Naive thymus-derived CD4-positive, alpha-beta T cell (primary cell): Measurements from ENCODE around the gene PCDHGA6. TPM values are rescaled to one million over a fixed set of nuclear protein-coding genes. Genes with fewer than 3 reads are reported as not detected.
"Not testable (repeated sequence)": the region's sequence is repeated elsewhere in the genome, so short reads cannot be mapped to it uniquely, and the experiment has no call there.

Source experiments
- ATAC-seq: fragments of 150-1000 bp; cut with Tn5 transposase; 2 replicates; pipeline ENCODE4 v1.10.0; 2021; ENCODE audit warnings: mild to moderate bottlenecking, moderate library complexity
- CTCF ChIA-PET: fragments of 350-600 bp; sonication (Branson Sonifier 250); formaldehyde crosslinking; loops from one replicate; lab custom pipeline; 2021; ENCODE audit warnings: antibody characterized with exemption; lab: Charles Lee
- POLR2A ChIA-PET: fragments of 350-600 bp; sonication (Branson Sonifier 250); formaldehyde crosslinking; loops from one replicate; lab custom pipeline; 2021; ENCODE audit warnings: antibody characterized with exemption, inconsistent platforms; lab: Charles Lee
- DNase-seq, 9 donors: peaks; one replicate each; pipeline versions ENCODE4 v3.0.0 to v3.0.0-alpha.2; 2020 to 2022; ENCODE audit warnings: mixed read lengths in 1 of 9
- H3K27ac ChIP-seq: one replicate; pipeline ENCODE4 v1.7.0; 2013; ENCODE audit warnings: mild to moderate bottlenecking, low read depth, low read length, moderate library complexity
- H3K27me3 ChIP-seq, 2 donors: one replicate each; pipeline ENCODE4 v1.7.0; 2013; ENCODE audit warnings: low read length in 2 of 2, mild to moderate bottlenecking in 2 of 2, moderate library complexity in 2 of 2; ENCODE audit not compliant: control insufficient read depth in 2 of 2, insufficient read depth in 2 of 2
- H3K36me3 ChIP-seq, 3 experiments: 1 replicate in 2 of 3; 2 replicates in 1 of 3; pipeline ENCODE4 v1.7.0; 2013; ENCODE audit warnings: low read length in 3 of 3, mild to moderate bottlenecking in 3 of 3, moderate library complexity in 1 of 3; ENCODE audit not compliant: insufficient read depth in 3 of 3, control insufficient read depth in 2 of 3
- H3K4me1 ChIP-seq, 2 donors: one replicate each; pipeline ENCODE4 v1.7.0; 2013; ENCODE audit warnings: low read length in 2 of 2, mild to moderate bottlenecking in 2 of 2, moderate library complexity in 1 of 2; ENCODE audit not compliant: control insufficient read depth in 2 of 2, insufficient read depth in 2 of 2
- H3K4me3 ChIP-seq: 2 replicates; pipeline ENCODE4 v1.7.0; 2013; ENCODE audit warnings: mild to moderate bottlenecking, low read length
- H3K9me3 ChIP-seq, 3 experiments: 1 replicate in 2 of 3; 2 replicates in 1 of 3; pipeline ENCODE4 v1.7.0; 2013; ENCODE audit warnings: low read length in 3 of 3; ENCODE audit not compliant: control insufficient read depth in 2 of 3
- H3K27ac Mint-ChIP-seq, 9 donors: one replicate each; pipeline ENCODE4 v1.8.0; 2020 to 2022; ENCODE audit warnings: mixed read lengths in 9 of 9, mild to moderate bottlenecking in 8 of 9, moderate library complexity in 5 of 9, inconsistent platforms in 2 of 9
- H3K27me3 Mint-ChIP-seq, 5 donors: one replicate each; pipeline ENCODE4 v1.8.0; 2021 to 2022; ENCODE audit warnings: mixed read lengths in 5 of 5, mild to moderate bottlenecking in 1 of 5
- H3K36me3 Mint-ChIP-seq, 5 donors: one replicate each; pipeline ENCODE4 v1.8.0; 2020 to 2022; ENCODE audit warnings: mixed read lengths in 5 of 5, mild to moderate bottlenecking in 3 of 5, inconsistent platforms in 1 of 5
- H3K4me1 Mint-ChIP-seq, 7 donors: one replicate each; pipeline ENCODE4 v1.8.0; 2020 to 2022; ENCODE audit warnings: mixed read lengths in 7 of 7, mild to moderate bottlenecking in 3 of 7, inconsistent platforms in 1 of 7
- H3K4me3 Mint-ChIP-seq, 10 donors: one replicate each; pipeline ENCODE4 v1.8.0; 2020 to 2022; ENCODE audit warnings: mild to moderate bottlenecking in 10 of 10, mixed read lengths in 10 of 10, moderate library complexity in 6 of 10, inconsistent platforms in 2 of 10
- H3K9me3 Mint-ChIP-seq, 11 donors: one replicate each; pipeline ENCODE4 v1.8.0; 2020 to 2022; ENCODE audit warnings: mixed read lengths in 11 of 11, mild to moderate bottlenecking in 4 of 11, inconsistent platforms in 1 of 11, moderate library complexity in 1 of 11
- intact Hi-C, 2 donors: fragments of 100-400 bp; cut with micrococcal nuclease; formaldehyde crosslinking; loops; one replicate each; pipeline ENCODE4 v1.15.1; 2023
- polyA plus RNA-seq, 2 donors: library from polyadenylated mRNA; unstranded; fragments of 300-500 nt; fragmentation: Illumina TruSeq; gene quantifications; one replicate each; pipeline ENCODE4 v1.2.3, GENCODE V29; 2021
- total RNA-seq, 6 experiments: library from RNA in 5 of 6; stranded (reverse) in 5 of 6; gene quantifications; 1 replicate in 5 of 6; 2 replicates in 1 of 6; pipeline ENCODE4 v1.2.3 and lab custom pipeline; 2021 to 2026

PCDHGA6 gene
- total and polyA plus RNA-seq, 7 experiments from 2014 or later: 0.24 to 0.70 (median 0.35) TPM; not detected in 2

DNA sequence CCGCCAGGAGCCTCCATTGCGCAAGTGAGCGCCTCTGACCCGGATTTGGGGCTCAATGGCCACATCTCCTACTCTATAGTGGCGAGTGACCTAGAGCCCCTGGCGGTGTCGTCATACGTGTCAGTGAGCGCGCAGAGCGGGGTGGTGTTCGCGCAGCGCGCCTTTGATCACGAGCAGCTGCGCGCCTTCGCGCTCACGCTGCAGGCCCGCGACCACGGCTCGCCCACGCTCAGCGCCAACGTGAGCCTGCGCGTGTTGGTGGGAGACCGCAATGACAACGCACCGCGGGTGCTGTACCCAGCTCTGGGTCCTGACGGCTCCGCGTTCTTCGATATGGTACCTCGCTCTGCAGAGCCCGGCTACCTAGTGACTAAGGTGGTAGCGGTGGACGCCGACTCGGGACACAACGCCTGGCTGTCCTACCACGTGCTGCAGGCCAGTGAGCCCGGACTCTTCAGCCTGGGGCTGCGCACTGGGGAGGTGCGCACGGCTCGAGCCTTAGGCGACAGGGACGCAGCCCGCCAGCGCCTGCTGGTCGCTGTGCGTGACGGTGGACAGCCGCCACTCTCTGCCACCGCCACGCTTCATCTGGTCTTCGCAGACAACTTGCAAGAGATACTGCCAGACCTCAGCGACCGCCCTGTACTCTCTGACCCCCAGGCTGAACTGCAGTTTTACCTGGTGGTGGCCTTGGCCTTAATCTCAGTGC lies 36.1 kb downstream of the PCDHGA6 start:
- H3K4me3 ChIP-seq: no peak overlapping the region
- Mint-ChIP-seq H3K4me1 (peaks cover 7 to 24% (median 14%) of the 10 kb centered on the region in 7 donors), H3K36me3 (peaks cover 7 to 33% (median 16%) of the 10 kb centered on the region in 5 donors), H3K27ac (peak overlapping the region in 4 of 9 donors; percentile 19 to 80 (median 59)), H3K9me3 (peaks cover 14 to 82% (median 45%) of the 10 kb centered on the region in 11 donors), H3K27me3 (peaks cover 61 to 82% (median 78%) of the 10 kb centered on the region in 5 donors), H3K4me3 (peak overlapping the region in 1 of 10 donors; percentile 6)
- ATAC-seq (no peak), DNase-seq (no peak)
- intact Hi-C loops: loop anchor here in 1 of 2 donors (5.0 to 10.0 kb wide), 2 partner anchors 87 to 465 kb away; partner anchors contain the start of genes PCDH1 and TAF7
- no peaks in the 10 kb centered on the region for H3K36me3 ChIP-seq
- peaks cover 16 to 24% of the 10 kb centered on the region in 2 donors for H3K27me3 ChIP-seq
- H3K9me3 ChIP-seq: peaks cover 0 to 31% (median 0%) of the 10 kb centered on the region in 3 experiments
- ChIA-PET POLR2A (no interaction called here), CTCF (no interaction called here)
- no peak overlapping the region for H3K27ac ChIP-seq
- peaks cover 0 to 5% of the 10 kb centered on the region in 2 donors for H3K4me1 ChIP-seq

DNA sequence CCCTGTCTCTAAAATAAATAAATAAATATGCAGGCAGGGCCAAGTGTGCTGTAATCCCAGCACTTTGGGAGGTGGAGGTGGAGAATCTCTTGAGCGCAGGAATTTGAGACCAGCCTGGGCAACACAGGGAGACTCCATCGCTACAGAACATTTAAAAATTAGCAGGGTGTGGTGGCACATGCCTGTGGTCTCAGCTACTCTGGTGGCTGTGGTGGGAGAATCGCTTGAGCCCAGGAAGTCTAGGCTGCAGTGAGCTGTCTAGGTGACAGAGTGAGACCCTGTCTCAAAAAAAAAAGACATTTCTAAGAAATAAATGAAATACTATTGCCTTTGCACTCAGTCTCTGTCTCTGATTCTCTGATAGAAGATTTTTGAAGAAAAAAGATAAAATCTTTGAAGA lies 37.9 kb downstream of the PCDHGA6 start:
- Histone ChIP-seq H3K27me3 (peaks cover 22% of the 10 kb centered on the region in 2 donors), H3K4me3 (no peak overlapping the region), H3K27ac (no peak overlapping the region), H3K36me3 (no peaks in the 10 kb centered on the region), H3K9me3 (peaks cover 0 to 31% (median 0%) of the 10 kb centered on the region in 3 experiments), H3K4me1 (peaks cover 0 to 5% of the 10 kb centered on the region in 2 donors)
- H3K4me3 Mint-ChIP-seq: no peak overlapping the region
- CTCF ChIA-PET: interaction anchor here (3.2 kb wide), 1 partner anchor 152 kb away, joined by 17 read pairs; no protein-coding TSS in a partner anchor
- intact Hi-C loops: loop anchor here in 1 of 2 donors (5.0 to 10.0 kb wide), 2 partner anchors 89 to 463 kb away; partner anchors contain the start of genes PCDH1 and TAF7
- H3K9me3 Mint-ChIP-seq: peaks cover 14 to 80% (median 50%) of the 10 kb centered on the region in 11 donors
- DNase-seq: no peak
- ATAC-seq: no peak
- peaks cover 4 to 33% (median 16%) of the 10 kb centered on the region in 5 donors for H3K36me3 Mint-ChIP-seq
- H3K4me1 Mint-ChIP-seq: peaks cover 11 to 30% (median 19%) of the 10 kb centered on the region in 7 donors
- peaks cover 68 to 81% (median 75%) of the 10 kb centered on the region in 5 donors for H3K27me3 Mint-ChIP-seq
- no peak overlapping the region for H3K27ac Mint-ChIP-seq
- POLR2A ChIA-PET: no interaction called here

DNA sequence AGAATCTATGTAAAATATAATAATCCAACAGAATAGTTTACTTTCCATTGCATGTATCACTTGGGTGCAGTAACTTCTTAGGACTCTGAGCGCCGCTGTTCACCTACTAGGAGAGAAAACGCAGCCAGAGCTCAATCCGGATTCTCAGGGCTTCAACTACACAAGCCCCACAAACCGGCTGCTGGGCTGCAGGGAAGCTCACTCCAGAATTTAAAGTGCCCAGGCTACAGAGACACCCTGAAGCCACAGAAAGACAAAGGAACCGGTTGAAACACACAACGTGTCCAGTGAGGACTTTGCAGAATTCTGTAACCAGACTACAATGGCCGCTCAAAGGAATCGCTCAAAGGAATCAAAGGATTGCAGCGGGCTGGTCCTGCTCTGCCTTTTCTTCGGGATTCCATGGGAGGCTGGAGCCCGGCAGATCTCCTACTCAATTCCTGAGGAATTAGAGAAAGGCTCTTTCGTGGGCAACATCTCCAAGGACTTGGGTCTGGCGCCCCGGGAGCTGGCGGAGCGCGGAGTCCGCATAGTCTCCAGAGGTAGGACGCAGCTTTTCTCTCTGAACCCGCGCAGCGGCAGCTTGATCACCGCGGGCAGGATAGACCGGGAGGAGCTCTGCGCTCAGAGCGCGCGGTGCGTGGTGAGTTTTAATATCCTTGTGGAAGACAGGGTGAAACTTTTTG lies 39.3 kb downstream of the PCDHGA6 start, which contains the start of gene PCDHGA10:
PCDHGA10 (plus strand) TSS at position 134 of the 686 bp plus-strand sequence; CDS start at position 323, 189 bp downstream.
- ATAC-seq (peak; percentile 84), DNase-seq (peak in 7 of 9 donors; percentile 38 to 66 (median 52))
- H3K36me3 ChIP-seq: no peaks in the 10 kb centered on the region
- intact Hi-C loops: loop anchor here (1.0 to 10.0 kb wide), 7 partner anchors 91 to 462 kb away; partner anchors contain the start of genes TAF7 (in 2 of the 2) and PCDH1 (in 1 of the 2)
- H3K27me3 Mint-ChIP-seq: peaks cover 69 to 80% (median 75%) of the 10 kb centered on the region in 5 donors
- peak within 1 kb of the TSS; percentile 83 to 92 (median 87) for H3K4me3 Mint-ChIP-seq
- H3K4me1 ChIP-seq: peaks cover 0 to 5% of the 10 kb centered on the region in 2 donors
- CTCF ChIA-PET: interaction anchor here (0.6 to 3.2 kb wide), 10 partner anchors 17 to 154 kb away, joined by 3 to 17 read pairs (median 4); partner anchors contain the start of gene PCDHGA12
- peaks cover 13 to 27% (median 19%) of the 10 kb centered on the region in 7 donors for H3K4me1 Mint-ChIP-seq
- peaks cover 0 to 32% (median 0%) of the 10 kb centered on the region in 3 experiments for H3K9me3 ChIP-seq
- H3K36me3 Mint-ChIP-seq: peaks cover 4 to 36% (median 19%) of the 10 kb centered on the region in 5 donors
- no peak within 1 kb of the TSS for H3K27ac ChIP-seq
- POLR2A ChIA-PET: no interaction called here
- peak within 1 kb of the TSS; percentile 73 for H3K4me3 ChIP-seq
- H3K27ac Mint-ChIP-seq: peak within 1 kb of the TSS in 2 of 9 donors; percentile 54 to 56
- peaks cover 11 to 77% (median 49%) of the 10 kb centered on the region in 11 donors for H3K9me3 Mint-ChIP-seq
- peaks cover 23% of the 10 kb centered on the region in 2 donors for H3K27me3 ChIP-seq

DNA sequence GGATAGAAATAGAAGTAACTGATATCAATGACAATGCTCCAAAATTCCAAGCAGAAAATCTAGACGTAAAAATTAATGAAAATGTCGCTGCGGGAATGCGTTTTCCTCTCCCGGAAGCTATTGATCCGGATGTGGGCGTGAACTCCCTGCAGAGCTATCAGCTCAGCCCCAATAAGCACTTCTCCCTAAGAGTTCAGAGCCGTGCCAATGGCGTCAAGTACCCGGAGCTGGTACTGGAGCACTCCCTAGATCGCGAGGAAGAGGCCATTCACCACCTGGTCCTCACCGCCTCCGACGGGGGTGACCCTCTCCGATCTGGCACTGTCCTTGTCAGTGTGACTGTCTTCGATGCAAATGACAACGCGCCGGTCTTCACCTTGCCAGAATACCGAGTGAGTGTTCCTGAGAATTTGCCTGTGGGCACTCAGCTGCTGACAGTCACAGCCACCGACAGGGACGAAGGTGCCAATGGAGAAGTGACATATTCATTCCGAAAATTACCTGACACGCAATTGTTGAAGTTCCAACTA lies 39.9 kb downstream of the PCDHGA6 start:
- peaks cover 16 to 26% (median 19%) of the 10 kb centered on the region in 7 donors for H3K4me1 Mint-ChIP-seq
- H3K36me3 ChIP-seq: no peaks in the 10 kb centered on the region
- H3K9me3 Mint-ChIP-seq: peaks cover 13 to 77% (median 49%) of the 10 kb centered on the region in 11 donors
- H3K27ac Mint-ChIP-seq: peak overlapping the region in 2 of 9 donors; percentile 54 to 56
- H3K36me3 Mint-ChIP-seq: peaks cover 4 to 39% (median 16%) of the 10 kb centered on the region in 5 donors
- peak overlapping the region; percentile 73 for H3K4me3 ChIP-seq
- no peak for DNase-seq
- POLR2A ChIA-PET: no interaction called here
- no peak overlapping the region for H3K27ac ChIP-seq
- peaks cover 0 to 33% (median 6%) of the 10 kb centered on the region in 3 experiments for H3K9me3 ChIP-seq
- H3K27me3 ChIP-seq: peaks cover 23 to 27% of the 10 kb centered on the region in 2 donors
- H3K27me3 Mint-ChIP-seq: peaks cover 69 to 81% (median 75%) of the 10 kb centered on the region in 5 donors
- no peak for ATAC-seq
- intact Hi-C loops: loop anchor here (1.0 to 10.0 kb wide), 6 partner anchors 91 to 461 kb away; partner anchors contain the start of genes TAF7 (in 2 of the 2) and PCDH1 (in 1 of the 2)
- H3K4me1 ChIP-seq: peaks cover 0 to 5% of the 10 kb centered on the region in 2 donors
- peak overlapping the region; percentile 83 to 92 (median 87) for H3K4me3 Mint-ChIP-seq
- CTCF ChIA-PET: interaction anchor here (0.8 to 3.2 kb wide), 6 partner anchors 99 to 153 kb away, joined by 3 to 17 read pairs (median 4); no protein-coding TSS in a partner anchor

DNA sequence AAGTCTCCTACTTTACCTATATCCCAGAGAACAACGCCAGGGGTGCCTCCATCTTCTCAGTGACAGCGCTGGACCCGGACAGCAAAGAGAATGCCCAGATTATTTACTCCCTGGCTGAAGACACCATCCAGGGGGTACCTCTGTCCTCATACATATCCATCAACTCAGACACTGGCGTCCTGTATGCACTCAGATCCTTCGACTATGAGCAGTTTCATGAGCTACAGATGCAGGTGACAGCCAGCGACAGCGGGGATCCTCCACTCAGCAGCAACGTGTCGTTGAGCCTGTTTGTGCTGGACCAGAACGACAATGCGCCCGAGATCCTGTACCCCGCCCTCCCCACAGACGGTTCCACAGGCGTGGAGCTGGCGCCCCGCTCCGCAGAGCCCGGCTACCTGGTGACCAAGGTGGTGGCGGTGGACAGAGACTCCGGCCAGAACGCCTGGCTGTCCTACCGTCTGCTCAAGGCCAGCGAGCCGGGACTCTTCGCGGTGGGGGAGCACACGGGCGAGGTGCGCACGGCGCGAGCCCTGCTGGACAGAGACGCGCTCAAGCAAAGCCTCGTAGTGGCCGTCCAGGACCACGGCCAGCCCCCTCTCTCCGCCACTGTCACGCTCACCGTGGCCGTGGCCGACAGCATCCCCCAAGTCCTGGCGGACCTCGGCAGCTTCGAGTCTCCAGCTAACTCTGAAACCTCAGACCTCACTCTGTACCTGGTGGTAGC lies 41.0 kb downstream of the PCDHGA6 start:
- H3K9me3 Mint-ChIP-seq: peaks cover 11 to 76% (median 44%) of the 10 kb centered on the region in 11 donors
- peaks cover 67 to 78% (median 73%) of the 10 kb centered on the region in 5 donors for H3K27me3 Mint-ChIP-seq
- Histone ChIP-seq H3K27me3 (peaks cover 23 to 28% of the 10 kb centered on the region in 2 donors), H3K9me3 (peaks cover 0 to 33% (median 12%) of the 10 kb centered on the region in 3 experiments)
- CTCF ChIA-PET, ATAC-seq, H3K4me3 ChIP-seq, H3K36me3 ChIP-seq, H3K4me1 ChIP-seq, H3K27ac ChIP-seq, POLR2A ChIA-PET, DNase-seq, H3K27ac Mint-ChIP-seq: not testable (repeated sequence)
- H3K4me1 Mint-ChIP-seq: peaks cover 16 to 28% (median 19%) of the 10 kb centered on the region in 7 donors
- intact Hi-C loops: loop anchor here in 1 of 2 donors (5.0 to 10.0 kb wide), 3 partner anchors 52 to 460 kb away; partner anchors contain the start of genes PCDH1, PCDHGA5 and TAF7
- H3K36me3 Mint-ChIP-seq: peaks cover 4 to 37% (median 12%) of the 10 kb centered on the region in 5 donors
- H3K4me3 Mint-ChIP-seq: peak overlapping the region in 9 of 10 donors; percentile 1 to 89 (median 40)
